Neural progenitor cell (in vitro differentiated cells): ENCODE measurements around the gene GALNS.

Experiments used
- CTCF ChIP-seq: fragments of 200-600 bp; sonication (generic); IDR thresholded peaks from 2 replicates; pipeline ENCODE4 v1.5.1; 2017; ENCODE audit warnings: antibody characterized with exemption, mild to moderate bottlenecking
- EZH2 ChIP-seq: fragments of 200-600 bp; sonication (generic); IDR thresholded peaks from 2 replicates; pipeline ENCODE4 v1.6.1; 2017; ENCODE audit warnings: antibody characterized with exemption, mild to moderate bottlenecking, moderate library complexity

- TF ChIP-seq EZH2 (peak; percentile 61), CTCF (peak; percentile 73)
Measured at GRCh38 chr16:88785106-88785924, 71.4 kb downstream of the GALNS start, which contains the start of gene PIEZO1.
